ENCODE measurements around the gene C16orf96. TPM values are rescaled to one million over a fixed set of nuclear protein-coding genes. Genes with fewer than 3 reads are reported as not detected.

C16orf96 gene
- not detected for total RNA-seq

DNA sequence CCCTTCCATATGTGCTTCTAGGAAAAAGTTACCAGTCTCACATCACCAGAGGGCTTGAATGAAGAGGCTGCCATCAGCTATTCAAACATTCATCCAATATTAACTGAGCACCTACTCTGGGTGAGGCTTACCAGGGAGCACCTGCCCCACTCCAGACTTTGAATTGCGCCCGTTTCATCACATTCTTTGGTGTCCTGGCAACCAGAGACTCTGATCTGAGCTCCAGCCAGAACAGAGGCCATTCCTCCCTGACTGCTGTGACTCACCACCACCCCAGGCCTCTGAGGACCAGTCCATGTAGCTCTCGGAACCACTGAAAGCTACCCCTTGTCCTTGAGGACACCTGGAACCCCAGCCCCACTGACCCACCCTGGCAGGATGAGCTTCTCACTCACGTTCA, at the start of gene C16orf96:
Gene C16orf96, plus strand, starts transcription at position 229 of the 400 bp plus-strand sequence. Its CDS starts 150 bp downstream, at position 379.
- no peaks in the 10 kb centered on the region for H3K36me3 ChIP-seq
- TF ChIP-seq, protein P1, sequence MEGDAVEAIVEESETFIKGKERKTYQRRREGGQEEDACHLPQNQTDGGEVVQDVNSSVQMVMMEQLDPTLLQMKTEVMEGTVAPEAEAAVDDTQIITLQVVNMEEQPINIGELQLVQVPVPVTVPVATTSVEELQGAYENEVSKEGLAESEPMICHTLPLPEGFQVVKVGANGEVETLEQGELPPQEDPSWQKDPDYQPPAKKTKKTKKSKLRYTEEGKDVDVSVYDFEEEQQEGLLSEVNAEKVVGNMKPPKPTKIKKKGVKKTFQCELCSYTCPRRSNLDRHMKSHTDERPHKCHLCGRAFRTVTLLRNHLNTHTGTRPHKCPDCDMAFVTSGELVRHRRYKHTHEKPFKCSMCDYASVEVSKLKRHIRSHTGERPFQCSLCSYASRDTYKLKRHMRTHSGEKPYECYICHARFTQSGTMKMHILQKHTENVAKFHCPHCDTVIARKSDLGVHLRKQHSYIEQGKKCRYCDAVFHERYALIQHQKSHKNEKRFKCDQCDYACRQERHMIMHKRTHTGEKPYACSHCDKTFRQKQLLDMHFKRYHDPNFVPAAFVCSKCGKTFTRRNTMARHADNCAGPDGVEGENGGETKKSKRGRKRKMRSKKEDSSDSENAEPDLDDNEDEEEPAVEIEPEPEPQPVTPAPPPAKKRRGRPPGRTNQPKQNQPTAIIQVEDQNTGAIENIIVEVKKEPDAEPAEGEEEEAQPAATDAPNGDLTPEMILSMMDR (IDR thresholded peaks at IDR 0.05), result no peak
- TF ChIP-seq POLR2AphosphoS5 (IDR thresholded peaks at IDR 0.05; ENCODE audit: insufficient read depth in 1 of 2, low read depth in 1 of 2) (no peak), POLR2A (IDR thresholded peaks at IDR 0.05) (no peak)
- no peaks in the 10 kb centered on the region for H3K4me1 ChIP-seq
- DNase-seq (ENCODE audit: extremely low spot score in 2 of 2), result no peak
- no peak within 1 kb of the TSS for H3K4me3 ChIP-seq
- H3K27ac ChIP-seq, result no peak within 1 kb of the TSS
- intact Hi-C loops (cut with DNase I), result loop anchor here (10.0 kb wide), 1 partner anchor 51 kb away; no protein-coding TSS in a partner anchor
- H3K27me3 ChIP-seq, result no peaks in the 10 kb centered on the region
- H3K9me3 ChIP-seq, result no peaks in the 10 kb centered on the region

DNA sequence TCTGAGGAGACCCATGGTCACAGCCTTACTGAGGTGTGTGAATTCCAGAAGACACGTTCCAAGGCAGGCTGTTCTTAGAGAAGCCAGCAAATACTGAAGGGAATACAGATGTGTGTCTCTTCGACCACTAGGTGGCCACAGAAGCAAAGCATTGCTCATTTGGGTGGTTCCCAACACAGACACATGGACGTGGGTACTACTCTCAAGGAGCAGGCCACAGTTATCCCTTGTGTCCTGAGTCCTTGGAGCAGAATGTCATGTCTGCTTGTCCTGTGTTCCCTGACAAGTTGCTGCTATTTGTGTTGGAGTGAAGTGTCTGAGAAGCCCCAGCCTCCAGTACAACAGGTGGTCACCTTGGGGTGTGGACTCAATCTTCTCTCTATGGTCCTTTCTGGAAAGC, 49.7 kb upstream of the C16orf96 start:
- Histone ChIP-seq H3K27me3 (no peaks in the 10 kb centered on the region), H3K9me3 (no peaks in the 10 kb centered on the region), H3K36me3 (peaks cover 0 to 34% of the 10 kb centered on the region in 2 donors), H3K4me1 (peaks cover 34% of the 10 kb centered on the region), H3K27ac (peak overlapping the region; percentile 60), H3K4me3 (no peak overlapping the region)
- no peak for DNase-seq (ENCODE audit: extremely low spot score in 2 of 2)
- TF ChIP-seq, protein P1 (IDR thresholded peaks at IDR 0.05), result peak; percentile 36 to 71 (median 71)
- TF ChIP-seq POLR2AphosphoS5 (IDR thresholded peaks at IDR 0.05; ENCODE audit: insufficient read depth in 1 of 2, low read depth in 1 of 2), result peak in 1 of 2 donors; percentile 21
- TF ChIP-seq POLR2A (IDR thresholded peaks at IDR 0.05), result no peak
- intact Hi-C loops (cut with DNase I), result loop anchor here (10.0 kb wide), 1 partner anchor 48 kb away; the partner anchor contains the start of gene C16orf96

DNA sequence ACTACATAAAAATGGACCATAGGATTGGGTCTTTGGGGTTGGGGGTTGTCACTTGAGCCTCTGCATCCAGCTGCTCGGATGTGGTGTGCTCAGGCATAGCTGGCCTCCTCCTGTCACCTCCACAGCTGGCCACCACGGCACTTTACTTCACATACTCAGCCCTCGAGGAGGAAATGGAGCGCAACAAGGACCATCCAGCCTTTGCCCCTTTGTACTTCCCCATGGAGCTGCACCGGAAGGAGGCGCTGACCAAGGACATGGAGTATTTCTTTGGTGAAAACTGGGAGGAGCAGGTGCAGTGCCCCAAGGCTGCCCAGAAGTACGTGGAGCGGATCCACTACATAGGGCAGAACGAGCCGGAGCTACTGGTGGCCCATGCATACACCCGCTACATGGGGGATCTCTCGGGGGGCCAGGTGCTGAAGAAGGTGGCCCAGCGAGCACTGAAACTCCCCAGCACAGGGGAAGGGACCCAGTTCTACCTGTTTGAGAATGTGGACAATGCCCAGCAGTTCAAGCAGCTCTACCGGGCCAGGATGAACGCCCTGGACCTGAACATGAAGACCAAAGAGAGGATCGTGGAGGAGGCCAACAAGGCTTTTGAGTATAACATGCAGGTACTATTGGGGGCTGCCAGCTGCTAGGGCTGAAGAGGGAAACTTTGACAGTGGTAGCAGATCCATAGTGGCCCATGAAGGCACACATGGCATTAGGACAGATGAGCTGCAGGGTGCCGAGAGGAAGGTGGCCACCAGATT, 48.4 kb upstream of the C16orf96 start:
- H3K27me3 ChIP-seq, result no peaks in the 10 kb centered on the region
- DNase-seq (ENCODE audit: extremely low spot score in 2 of 2), result no peak
- TF ChIP-seq POLR2A (IDR thresholded peaks at IDR 0.05) (no peak), POLR2AphosphoS5 (IDR thresholded peaks at IDR 0.05; ENCODE audit: insufficient read depth in 1 of 2, low read depth in 1 of 2) (no peak)
- TF ChIP-seq, protein P1 (IDR thresholded peaks at IDR 0.05), result no peak
- intact Hi-C loops (cut with DNase I), result loop anchor here (10.0 kb wide), 1 partner anchor 47 kb away; the partner anchor contains the start of gene C16orf96
- no peaks in the 10 kb centered on the region for H3K9me3 ChIP-seq
- no peak overlapping the region for H3K4me3 ChIP-seq
- H3K4me1 ChIP-seq, result peaks cover 30% of the 10 kb centered on the region
- H3K36me3 ChIP-seq, result peaks cover 0 to 48% of the 10 kb centered on the region in 2 donors
- no peak overlapping the region for H3K27ac ChIP-seq

DNA sequence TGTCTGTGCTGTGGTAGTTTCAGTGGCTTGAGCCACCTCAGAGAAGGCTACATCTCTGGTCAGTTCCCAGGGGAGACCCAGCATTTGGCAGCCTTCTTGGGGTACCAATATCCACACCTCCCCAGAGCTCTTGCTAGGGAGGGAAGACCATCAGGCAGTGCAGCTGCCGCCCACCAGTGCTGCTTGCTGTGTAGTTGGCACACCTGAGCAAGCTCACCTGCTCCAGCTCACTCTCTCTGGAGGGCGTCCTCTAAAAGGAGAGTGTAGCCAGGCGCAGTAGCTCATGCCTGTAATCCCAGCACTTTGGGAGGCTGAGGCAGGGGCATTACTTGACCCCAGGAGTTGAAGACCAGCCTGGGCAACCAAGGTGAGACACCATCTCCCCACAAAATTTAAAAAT, 47.3 kb upstream of the C16orf96 start:
- Histone ChIP-seq H3K4me1 (peaks cover 34% of the 10 kb centered on the region), H3K36me3 (peaks cover 0 to 55% of the 10 kb centered on the region in 2 donors), H3K4me3 (no peak overlapping the region), H3K27me3 (no peaks in the 10 kb centered on the region), H3K9me3 (no peaks in the 10 kb centered on the region), H3K27ac (no peak overlapping the region)
- TF ChIP-seq, protein P1 (IDR thresholded peaks at IDR 0.05), result no peak
- TF ChIP-seq POLR2A (IDR thresholded peaks at IDR 0.05) (no peak), POLR2AphosphoS5 (IDR thresholded peaks at IDR 0.05; ENCODE audit: insufficient read depth in 1 of 2, low read depth in 1 of 2) (no peak)
- intact Hi-C loops (cut with DNase I), result loop anchor here (10.0 kb wide), 1 partner anchor 46 kb away; the partner anchor contains the start of gene C16orf96
- DNase-seq (ENCODE audit: extremely low spot score in 2 of 2), result no peak

DNA sequence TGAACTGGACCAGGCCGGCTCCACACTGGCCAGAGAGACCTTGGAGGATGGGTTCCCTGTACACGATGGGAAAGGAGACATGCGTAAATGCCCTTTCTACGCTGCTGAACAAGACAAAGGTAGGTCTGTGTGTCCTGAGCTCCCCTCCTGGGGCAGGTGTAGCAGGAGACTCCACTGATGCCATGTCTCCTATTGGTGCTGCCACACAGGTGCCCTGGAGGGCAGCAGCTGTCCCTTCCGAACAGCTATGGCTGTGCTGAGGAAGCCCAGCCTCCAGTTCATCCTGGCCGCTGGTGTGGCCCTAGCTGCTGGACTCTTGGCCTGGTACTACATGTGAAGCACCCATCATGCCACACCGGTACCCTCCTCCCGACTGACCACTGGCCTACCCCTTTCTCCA, 46.7 kb upstream of the C16orf96 start:
- peaks cover 0 to 55% of the 10 kb centered on the region in 2 donors for H3K36me3 ChIP-seq
- intact Hi-C loops (cut with DNase I), result loop anchor here (10.0 kb wide), 1 partner anchor 45 kb away; the partner anchor contains the start of gene C16orf96

More for the DNA sequence above, 46.7 kb upstream of the C16orf96 start:
- no peak overlapping the region for H3K4me3 ChIP-seq
- peaks cover 40% of the 10 kb centered on the region for H3K4me1 ChIP-seq
- H3K27me3 ChIP-seq, result no peaks in the 10 kb centered on the region
- TF ChIP-seq POLR2A (IDR thresholded peaks at IDR 0.05) (no peak), POLR2AphosphoS5 (IDR thresholded peaks at IDR 0.05; ENCODE audit: insufficient read depth in 1 of 2, low read depth in 1 of 2) (no peak)
- TF ChIP-seq, protein P1 (IDR thresholded peaks at IDR 0.05), result no peak
- no peak overlapping the region for H3K27ac ChIP-seq
- no peak for DNase-seq (ENCODE audit: extremely low spot score in 2 of 2)
- H3K9me3 ChIP-seq, result no peaks in the 10 kb centered on the region

All from vagina (tissue), 2 donors.